Sigmoid colon (tissue), 4 donors: Measurements from ENCODE around the gene ELFN2.

Experiments used
- CTCF ChIP-seq, 4 experiments: fragments of 450-650 bp in 3 of 4; fragments of 200-600 bp in 1 of 4; IDR thresholded peaks; one replicate each; pipeline ENCODE4 v1.5.1; 2016 to 2019; ENCODE audit warnings: antibody characterized with exemption in 4 of 4, mild to moderate bottlenecking in 3 of 4, moderate library complexity in 2 of 4
- EP300 ChIP-seq, 4 donors: sonication (generic); formaldehyde crosslinking; IDR thresholded peaks; one replicate each; pipeline ENCODE4 v1.6.1; 2017; ENCODE audit warnings: antibody characterized with exemption in 4 of 4
- POLR2A ChIP-seq, 2 donors: fragments of 450-650 bp; IDR thresholded peaks; one replicate each; pipeline ENCODE4 v1.6.1; 2016; ENCODE audit warnings: antibody characterized with exemption in 2 of 2, mild to moderate bottlenecking in 2 of 2, moderate library complexity in 2 of 2
- POLR2AphosphoS5 ChIP-seq, 4 donors: sonication (generic); formaldehyde crosslinking; IDR thresholded peaks; one replicate each; pipeline ENCODE4 v1.6.1; 2017; ENCODE audit warnings: antibody characterized with exemption in 4 of 4

- TF ChIP-seq CTCF (IDR thresholded peaks at IDR 0.05) (no peak), EP300 (IDR thresholded peaks at IDR 0.05) (no peak), POLR2AphosphoS5 (IDR thresholded peaks at IDR 0.05) (no peak), POLR2A (IDR thresholded peaks at IDR 0.05) (no peak)
Measured at GRCh38 chr22:37369483-37369882, 57.8 kb downstream of the ELFN2 start.
